ENCODE results near the gene RRAGB.

DNA sequence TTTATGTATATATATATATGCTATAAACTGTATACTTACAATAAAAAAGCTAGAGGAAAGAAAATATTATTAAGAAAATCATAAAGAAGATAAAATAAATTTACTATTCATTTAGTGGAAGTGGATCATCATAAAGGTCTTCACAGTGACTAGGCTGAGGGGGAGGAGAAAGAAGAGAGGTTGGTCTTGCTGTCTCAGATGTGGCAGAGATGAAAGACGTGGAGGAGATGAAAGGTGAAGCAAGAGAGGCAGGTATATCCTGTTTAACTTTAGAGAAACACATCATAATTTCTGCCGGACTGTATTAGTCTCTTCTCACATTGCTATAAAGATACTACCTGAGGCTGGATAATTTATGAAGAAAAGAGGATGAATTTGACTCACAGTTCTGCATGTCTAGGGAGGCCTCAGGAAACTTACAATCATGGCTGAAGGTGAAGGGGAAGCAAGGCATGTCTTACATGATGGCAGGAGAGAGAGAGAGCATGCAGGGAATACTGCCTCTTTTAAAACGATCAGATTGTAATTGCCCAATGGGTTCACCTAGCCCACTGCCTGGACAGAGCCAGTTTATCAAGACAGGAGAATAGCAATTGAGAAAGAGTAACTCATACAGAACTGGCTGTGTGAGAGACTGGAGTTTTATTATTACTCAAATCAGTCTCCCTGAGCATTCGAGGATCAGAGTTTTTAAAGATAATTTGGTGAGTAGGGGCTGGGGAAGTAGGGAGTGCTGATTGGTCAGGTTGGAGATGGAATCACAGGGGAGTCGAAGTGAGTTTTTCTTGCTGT is 22.1 kb upstream of the RRAGB start:
- TF ChIP-seq, protein P1, sequence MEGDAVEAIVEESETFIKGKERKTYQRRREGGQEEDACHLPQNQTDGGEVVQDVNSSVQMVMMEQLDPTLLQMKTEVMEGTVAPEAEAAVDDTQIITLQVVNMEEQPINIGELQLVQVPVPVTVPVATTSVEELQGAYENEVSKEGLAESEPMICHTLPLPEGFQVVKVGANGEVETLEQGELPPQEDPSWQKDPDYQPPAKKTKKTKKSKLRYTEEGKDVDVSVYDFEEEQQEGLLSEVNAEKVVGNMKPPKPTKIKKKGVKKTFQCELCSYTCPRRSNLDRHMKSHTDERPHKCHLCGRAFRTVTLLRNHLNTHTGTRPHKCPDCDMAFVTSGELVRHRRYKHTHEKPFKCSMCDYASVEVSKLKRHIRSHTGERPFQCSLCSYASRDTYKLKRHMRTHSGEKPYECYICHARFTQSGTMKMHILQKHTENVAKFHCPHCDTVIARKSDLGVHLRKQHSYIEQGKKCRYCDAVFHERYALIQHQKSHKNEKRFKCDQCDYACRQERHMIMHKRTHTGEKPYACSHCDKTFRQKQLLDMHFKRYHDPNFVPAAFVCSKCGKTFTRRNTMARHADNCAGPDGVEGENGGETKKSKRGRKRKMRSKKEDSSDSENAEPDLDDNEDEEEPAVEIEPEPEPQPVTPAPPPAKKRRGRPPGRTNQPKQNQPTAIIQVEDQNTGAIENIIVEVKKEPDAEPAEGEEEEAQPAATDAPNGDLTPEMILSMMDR (IDR thresholded peaks at IDR 0.05): no peak
- TF ChIP-seq EP300 (IDR thresholded peaks at IDR 0.05) (no peak), POLR2AphosphoS5 (IDR thresholded peaks at IDR 0.05) (no peak)
